Vagina (tissue), 2 donors: ENCODE measurements around the gene COL5A1. TPM values are rescaled to one million over a fixed set of nuclear protein-coding genes. Genes with fewer than 3 reads are reported as not detected.

Source experiments
- DNase-seq, 2 donors: peaks; one replicate each; pipeline ENCODE4 v3.0.0-alpha.2; 2017; ENCODE audit errors: extremely low spot score in 2 of 2
- H3K27ac ChIP-seq: fragments of 200-600 bp; sonication (generic); one replicate; pipeline ENCODE4 v1.5.1; 2019
- H3K27me3 ChIP-seq: fragments of 200-600 bp; sonication (generic); one replicate; pipeline ENCODE4 v1.5.1; 2019
- H3K36me3 ChIP-seq, 2 donors: fragments of 200-600 bp; sonication (generic); one replicate each; pipeline ENCODE4 v1.5.1; 2017 to 2019
- H3K4me1 ChIP-seq: fragments of 200-600 bp; sonication (generic); one replicate; pipeline ENCODE4 v1.5.1; 2019
- H3K4me3 ChIP-seq, 2 donors: fragments of 200-600 bp; sonication (generic); 1 replicate in 1 of 2; 2 replicates in 1 of 2; pipeline ENCODE4 v1.5.1; 2016 to 2019
- H3K9me3 ChIP-seq: fragments of 200-600 bp; sonication (generic); one replicate; pipeline ENCODE4 v1.5.1; 2019
- CTCF ChIP-seq, 3 experiments: fragments of 450-650 bp in 2 of 3; fragments of 200-600 bp in 1 of 3; sonication (generic) in 1 of 3; IDR thresholded peaks; one replicate each; pipeline ENCODE4 v1.5.1; 2017 to 2019; ENCODE audit warnings: antibody characterized with exemption in 3 of 3, mild to moderate bottlenecking in 2 of 3, moderate library complexity in 2 of 3
- POLR2A ChIP-seq, 2 donors: fragments of 450-650 bp; IDR thresholded peaks; one replicate each; pipeline ENCODE4 v1.6.1; 2017; ENCODE audit warnings: antibody characterized with exemption in 2 of 2, mild to moderate bottlenecking in 2 of 2, moderate library complexity in 2 of 2
- POLR2AphosphoS5 ChIP-seq, 2 donors: sonication (generic); formaldehyde crosslinking; IDR thresholded peaks; one replicate each; pipeline ENCODE4 v1.9.0; 2017; ENCODE audit warnings: antibody characterized with exemption in 2 of 2, mild to moderate bottlenecking in 2 of 2, low read depth in 1 of 2; ENCODE audit not compliant: insufficient read depth in 1 of 2
- intact Hi-C: fragments of 100-400 bp; cut with DNase I; formaldehyde crosslinking; loops from one replicate; pipeline ENCODE4 v1.15.1; 2023
- total RNA-seq: library from RNA; depleted of rRNA; stranded (reverse); fragments of >200 nt; gene quantifications from one replicate; pipeline ENCODE4 v1.2.3, GENCODE V29; 2016

COL5A1 gene
- total RNA-seq, 1 donor from 2014 or later = 36.6 TPM

DNA sequence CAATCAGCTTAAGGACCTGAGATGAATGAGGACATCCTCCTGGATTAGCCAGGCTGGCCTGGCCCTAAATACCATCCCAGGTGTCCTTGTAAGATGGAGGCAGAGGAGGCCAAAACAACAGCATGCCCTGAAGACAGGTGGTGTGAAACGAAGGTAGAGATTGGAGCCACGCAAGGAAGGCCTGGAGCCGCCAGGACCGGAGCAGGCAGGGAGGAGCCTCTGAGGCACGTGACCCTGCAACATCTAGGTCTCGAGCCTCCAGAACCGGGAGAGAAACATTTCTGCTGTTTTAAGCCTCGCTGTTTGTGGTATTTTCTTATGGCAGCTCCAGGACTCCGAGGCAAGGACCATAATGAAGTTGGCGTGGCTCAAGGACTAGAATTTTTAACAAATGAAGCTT is 9.7 kb upstream of the COL5A1 start:
- no peaks in the 10 kb centered on the region for H3K36me3 ChIP-seq
- no peaks in the 10 kb centered on the region for H3K27me3 ChIP-seq
- no peak overlapping the region for H3K4me3 ChIP-seq
- peaks cover 5% of the 10 kb centered on the region for H3K4me1 ChIP-seq
- intact Hi-C loops = no loop called here
- DNase-seq = no peak
- no peaks in the 10 kb centered on the region for H3K9me3 ChIP-seq
- TF ChIP-seq POLR2A (IDR thresholded peaks at IDR 0.05) (no peak), POLR2AphosphoS5 (IDR thresholded peaks at IDR 0.05; ENCODE audit: insufficient read depth in 1 of 2, low read depth in 1 of 2) (no peak)
- H3K27ac ChIP-seq = no peak overlapping the region

DNA sequence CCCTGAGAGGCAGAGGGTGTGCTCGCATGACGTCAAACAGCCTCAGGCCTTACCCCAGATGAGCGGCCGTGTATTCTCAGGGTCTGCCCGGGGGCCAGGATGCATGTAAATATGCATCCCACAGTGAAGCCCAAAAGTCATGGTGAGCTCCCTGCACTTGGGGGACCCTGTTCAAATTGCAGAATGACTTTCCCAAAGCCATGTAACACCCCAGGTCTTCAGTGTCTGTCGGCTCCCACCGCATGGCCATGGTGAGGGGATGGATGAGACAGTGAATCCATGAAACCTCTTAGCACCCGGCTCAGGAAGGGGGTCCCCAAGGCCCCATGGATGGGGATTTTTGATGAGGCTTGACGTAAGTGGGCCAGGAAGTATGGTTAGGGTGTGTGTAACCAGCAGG is 9.3 kb upstream of the COL5A1 start:
- no peak overlapping the region for H3K4me3 ChIP-seq

GRCh38 chr9:134633362-134634142 is 8.1 kb upstream of the COL5A1 start:
- intact Hi-C loops = no loop called here
- no peak overlapping the region for H3K27ac ChIP-seq
- TF ChIP-seq CTCF (IDR thresholded peaks at IDR 0.05) (no peak), POLR2A (IDR thresholded peaks at IDR 0.05) (no peak), POLR2AphosphoS5 (IDR thresholded peaks at IDR 0.05; ENCODE audit: insufficient read depth in 1 of 2, low read depth in 1 of 2) (no peak)
- H3K4me1 ChIP-seq = no peaks in the 10 kb centered on the region
- H3K36me3 ChIP-seq = no peaks in the 10 kb centered on the region
- no peak overlapping the region for H3K4me3 ChIP-seq
- DNase-seq = no peak
- no peaks in the 10 kb centered on the region for H3K27me3 ChIP-seq
- no peaks in the 10 kb centered on the region for H3K9me3 ChIP-seq

More for the DNA sequence above, 9.3 kb upstream of the COL5A1 start:
- TF ChIP-seq POLR2A (IDR thresholded peaks at IDR 0.05) (no peak), CTCF (IDR thresholded peaks at IDR 0.05) (no peak), POLR2AphosphoS5 (IDR thresholded peaks at IDR 0.05; ENCODE audit: insufficient read depth in 1 of 2, low read depth in 1 of 2) (no peak)
- H3K27me3 ChIP-seq = no peaks in the 10 kb centered on the region
- no peaks in the 10 kb centered on the region for H3K9me3 ChIP-seq
- H3K4me1 ChIP-seq = peaks cover 5% of the 10 kb centered on the region
- H3K36me3 ChIP-seq = no peaks in the 10 kb centered on the region
- DNase-seq = no peak
- no peak overlapping the region for H3K27ac ChIP-seq
- intact Hi-C loops = no loop called here

- no peak for TF ChIP-seq POLR2AphosphoS5 (IDR thresholded peaks at IDR 0.05; ENCODE audit: insufficient read depth in 1 of 2, low read depth in 1 of 2)
- TF ChIP-seq CTCF (IDR thresholded peaks at IDR 0.05) = no peak
- no peak for TF ChIP-seq POLR2A (IDR thresholded peaks at IDR 0.05)
- Histone ChIP-seq H3K4me1 (no peaks in the 10 kb centered on the region), H3K27ac (no peak overlapping the region), H3K9me3 (no peaks in the 10 kb centered on the region), H3K4me3 (no peak overlapping the region), H3K36me3 (no peaks in the 10 kb centered on the region), H3K27me3 (no peaks in the 10 kb centered on the region)
- no peak for DNase-seq
- intact Hi-C loops = no loop called here
These were observed 7.4 kb upstream of the COL5A1 start for GRCh38 chr9:134634176-134634575.

- Histone ChIP-seq H3K27me3 (no peaks in the 10 kb centered on the region), H3K4me1 (no peaks in the 10 kb centered on the region), H3K9me3 (no peaks in the 10 kb centered on the region), H3K36me3 (no peaks in the 10 kb centered on the region), H3K4me3 (no peak overlapping the region), H3K27ac (no peak overlapping the region)
- intact Hi-C loops = no loop called here
- DNase-seq = no peak
- TF ChIP-seq POLR2AphosphoS5 (IDR thresholded peaks at IDR 0.05; ENCODE audit: insufficient read depth in 1 of 2, low read depth in 1 of 2) (no peak), CTCF (IDR thresholded peaks at IDR 0.05) (no peak), POLR2A (IDR thresholded peaks at IDR 0.05) (no peak)
These were observed 6.9 kb upstream of the COL5A1 start for GRCh38 chr9:134634667-134635230.
